Measurements from ENCODE around the gene SOS1.

GRCh38 chr2:38960609-38961320 lies 160.1 kb downstream of the SOS1 start:
- TF ChIP-seq CTCF (IDR thresholded peaks at IDR 0.05): no peak
- TF ChIP-seq POLR2A (IDR thresholded peaks at IDR 0.05): no peak

Data from Peyer's patch (tissue), 4 donors.